OCI-LY3 (cell line): ENCODE results near the gene CDH23.

Experiments
- CTCF ChIP-seq: fragments of 200-600, 300-600 bp; sonication (generic); IDR thresholded peaks from 2 replicates; pipeline ENCODE4 v1.5.1; 2014; ENCODE audit warnings: antibody characterized with exemption, low read length, low read depth
- EZH2phosphoT487 ChIP-seq: fragments of 200-600 bp; shearing (Covaris generic); IDR thresholded peaks from 2 replicates; pipeline ENCODE4 v1.6.1; 2018; ENCODE audit warnings: antibody characterized with exemption, mixed run types, low read depth

- no peak for TF ChIP-seq CTCF
- no peak for TF ChIP-seq EZH2phosphoT487
Measured at GRCh38 chr10:71580415-71580814, 183.7 kb downstream of the CDH23 start.
